Measurements from ENCODE around the gene ZNF831. TPM values are rescaled to one million over a fixed set of nuclear protein-coding genes. Genes with fewer than 3 reads are reported as not detected.

The ZNF831 gene
- total and polyA plus RNA-seq, 9 donors: 0.05 to 0.36 (median 0.15) TPM; not detected in 1

- no peak for TF ChIP-seq POLR2A (IDR thresholded peaks at IDR 0.05)
- TF ChIP-seq CTCF (IDR thresholded peaks at IDR 0.05): no peak
- no peak for TF ChIP-seq EP300 (IDR thresholded peaks at IDR 0.05)
- Histone ChIP-seq H3K27me3 (no peaks in the 10 kb centered on the region), H3K36me3 (no peaks in the 10 kb centered on the region), H3K4me3 (no peak overlapping the region), H3K9me3 (no peaks in the 10 kb centered on the region), H3K27ac (no peak overlapping the region), H3K4me1 (ENCODE audit: insufficient read depth) (no peaks in the 10 kb centered on the region)
- intact Hi-C loops (cut with DNase I): loop anchor here in 1 of 4 donors (10.0 kb wide), 1 partner anchor 62 kb away; no protein-coding TSS in a partner anchor
- WGBS, 3 donors: 55 to 65% (median 65%) methylated on average over 8 of the region's 8 CpGs
- DNase-seq: no peak
These were observed 10.9 kb upstream of the ZNF831 start for GRCh38 chr20:59152559-59153354.

GRCh38 chr20:59153355-59153681, 10.3 kb upstream of the ZNF831 start:
- Histone ChIP-seq H3K4me1 (ENCODE audit: insufficient read depth) (no peaks in the 10 kb centered on the region), H3K4me3 (no peak overlapping the region), H3K27ac (no peak overlapping the region), H3K36me3 (no peaks in the 10 kb centered on the region), H3K27me3 (no peaks in the 10 kb centered on the region), H3K9me3 (no peaks in the 10 kb centered on the region)
- DNase-seq: peak in 3 of 5 donors; percentile 11 to 53 (median 37)
- TF ChIP-seq EP300 (IDR thresholded peaks at IDR 0.05) (no peak), POLR2A (IDR thresholded peaks at IDR 0.05) (no peak), CTCF (IDR thresholded peaks at IDR 0.05) (no peak)
- 46 to 65% (median 53%) methylated on average over 8 of the region's 8 CpGs for WGBS, 3 donors
- intact Hi-C loops (cut with DNase I): loop anchor here in 1 of 4 donors (10.0 kb wide), 1 partner anchor 61 kb away; no protein-coding TSS in a partner anchor

- TF ChIP-seq CTCF (IDR thresholded peaks at IDR 0.05): no peak
- TF ChIP-seq POLR2A (IDR thresholded peaks at IDR 0.05): no peak
- no peak for TF ChIP-seq EP300 (IDR thresholded peaks at IDR 0.05)
- intact Hi-C loops (cut with DNase I): loop anchor here in 1 of 4 donors (10.0 kb wide), 1 partner anchor 61 kb away; no protein-coding TSS in a partner anchor
- H3K4me3 ChIP-seq: no peak overlapping the region
- H3K9me3 ChIP-seq: no peaks in the 10 kb centered on the region
- 68 to 81% (median 74%) methylated on average over 2 of the region's 2 CpGs for WGBS, 3 donors
- DNase-seq: no peak
- no peaks in the 10 kb centered on the region for H3K36me3 ChIP-seq
- H3K27ac ChIP-seq: no peak overlapping the region
- H3K4me1 ChIP-seq (ENCODE audit: insufficient read depth): no peaks in the 10 kb centered on the region
- H3K27me3 ChIP-seq: no peaks in the 10 kb centered on the region
These were observed 9.8 kb upstream of the ZNF831 start for GRCh38 chr20:59153832-59154231.

GRCh38 chr20:59154317-59155013, 9.2 kb upstream of the ZNF831 start:
- no peak overlapping the region for H3K4me3 ChIP-seq
- no peaks in the 10 kb centered on the region for H3K4me1 ChIP-seq (ENCODE audit: insufficient read depth)
- H3K36me3 ChIP-seq: no peaks in the 10 kb centered on the region
- H3K27ac ChIP-seq: no peak overlapping the region
- intact Hi-C loops (cut with DNase I): loop anchor here in 1 of 4 donors (10.0 kb wide), 1 partner anchor 60 kb away; no protein-coding TSS in a partner anchor
- H3K9me3 ChIP-seq: no peaks in the 10 kb centered on the region
- no peaks in the 10 kb centered on the region for H3K27me3 ChIP-seq
- TF ChIP-seq CTCF (IDR thresholded peaks at IDR 0.05) (no peak), EP300 (IDR thresholded peaks at IDR 0.05) (no peak), POLR2A (IDR thresholded peaks at IDR 0.05) (no peak)
- 81 to 86% (median 85%) methylated on average over 17 of the region's 17 CpGs for WGBS, 3 donors
- no peak for DNase-seq

Data from ovary (tissue), 9 donors.